H1 (cell line): ENCODE results near the gene ZBTB44. TPM values are rescaled to one million over a fixed set of nuclear protein-coding genes. Genes with fewer than 3 reads are reported as not detected.

Experiments
- SP4 ChIP-seq: IDR thresholded peaks from 2 replicates; pipeline ENCODE4 v1.6.1; 2012; ENCODE audit warnings: low read length, inconsistent platforms
- polyA plus RNA-seq, 7 experiments: library from polyadenylated mRNA; depleted of rRNA in 3 of 7; stranded (reverse) in 5 of 7; unstranded in 2 of 7; fragments of >200 nt in 5 of 7; fragments of 200-250 nt in 2 of 7; gene quantifications; 1 replicate in 5 of 7; 2 replicates in 1 of 7; 4 replicates in 1 of 7; pipeline versions ENCODE4 v1.2.1 to v1.2.3, GENCODE V29; 2011 to 2013; ENCODE audit warnings: missing spikeins in 2 of 7, mixed read lengths in 2 of 7
- total RNA-seq: library from RNA; stranded (reverse); fragmentation: NEBNext Ultra II Directional; extraction: Animal tissue kit (Norgen Biotek cat#: 25700); gene quantifications from 2 replicates; pipeline ENCODE4 v1.2.1, GENCODE V29; 2021

ZBTB44 gene
- total and polyA plus RNA-seq, 2 of the 8 experiments (the other 6 are each of a cell fraction or from before 2014, with no cell fraction given): 37.2 to 158 TPM

- TF ChIP-seq SP4: no peak
- TF ChIP-seq, all 59 proteins: peak for 0
Observed at GRCh38 chr11:130301002-130301401, 13.7 kb downstream of the ZBTB44 start (continued).
